GM21825 (cell line): ENCODE measurements around the gene SNX5.

ENCODE experiments used
- ATAC-seq: cut with Tn5 transposase; IDR thresholded peaks from one replicate; pipeline ENCODE4 v1.9.1; 2021; ENCODE audit warnings: mild to moderate bottlenecking, moderate library complexity; ENCODE audit not compliant: unreplicated experiment

SNX5 gene

DNA sequence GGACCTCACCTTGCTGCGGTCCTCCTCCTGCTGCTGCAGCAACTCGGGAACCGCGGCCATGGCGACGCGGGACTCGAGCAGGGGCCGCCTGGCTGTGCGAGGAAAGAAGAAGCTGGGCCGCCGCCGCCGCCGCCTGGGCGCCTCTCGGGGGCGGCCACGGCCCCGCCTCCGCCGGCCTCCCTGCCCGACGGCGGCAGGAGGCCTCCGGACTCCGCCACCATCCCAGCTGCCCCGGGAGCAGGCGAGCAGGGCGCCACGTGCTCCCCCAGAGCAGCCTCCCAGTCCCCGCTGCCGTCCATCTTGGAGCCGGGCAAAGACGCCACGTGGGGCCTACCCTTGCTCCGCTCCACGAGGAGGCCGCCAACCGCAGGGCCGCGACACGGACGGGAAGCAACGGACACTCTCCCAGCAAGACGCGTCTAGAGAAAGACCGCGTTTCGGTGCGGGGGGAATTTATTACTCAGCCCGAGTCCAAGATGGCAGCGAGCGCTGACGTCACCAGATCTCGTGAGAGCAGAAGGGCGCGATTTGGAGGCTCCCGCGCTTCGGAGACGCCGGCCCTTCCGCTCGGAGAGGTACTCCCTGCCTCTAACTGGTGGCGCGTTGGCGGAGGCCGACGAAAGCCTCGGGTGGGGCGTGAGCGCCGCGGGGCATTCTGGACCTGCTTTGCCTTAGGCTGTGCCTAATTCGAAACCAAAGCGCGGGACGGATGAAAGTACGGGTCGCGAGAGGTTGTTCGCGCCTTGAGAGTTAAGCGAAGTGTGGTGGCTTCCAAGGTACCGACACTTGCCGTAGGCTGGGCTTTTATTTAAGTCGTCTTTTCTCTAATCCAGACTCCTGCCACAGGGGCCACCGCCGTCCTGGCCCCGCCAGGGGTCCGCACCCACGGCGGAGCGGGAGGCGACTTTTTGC lies at the start of gene SNX5, which contains the start of gene MGME1:
TSS of gene SNX5 (minus strand) at position 429 of the 912 bp plus-strand sequence. CDS start at position 60, 369 bp downstream.
TSS of gene MGME1 (plus strand) at position 653 of the 912 bp plus-strand sequence. CDS start 842 bp downstream, outside the sequence.
- peak; percentile 72 for ATAC-seq

DNA sequence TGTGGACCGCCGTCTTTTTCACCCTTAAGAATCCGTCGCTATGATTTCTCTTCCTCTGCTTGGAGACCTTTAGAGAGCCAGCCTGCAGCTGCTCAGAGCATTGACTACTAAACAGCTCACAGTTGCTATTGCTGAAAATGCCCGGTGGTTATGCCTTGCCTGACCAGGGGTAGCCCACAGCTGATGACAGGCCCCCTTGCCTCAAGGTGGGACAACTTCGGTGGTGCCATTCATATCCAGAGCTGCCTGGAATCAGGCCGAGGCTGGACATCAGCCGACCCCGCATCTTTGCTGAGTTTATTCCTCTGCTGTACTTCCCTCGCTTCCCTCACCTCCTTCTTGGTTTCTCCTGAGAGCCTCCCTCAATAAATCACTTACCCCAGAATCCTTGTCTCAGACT lies 49.5 kb upstream of the SNX5 start:
- no peak for ATAC-seq

DNA sequence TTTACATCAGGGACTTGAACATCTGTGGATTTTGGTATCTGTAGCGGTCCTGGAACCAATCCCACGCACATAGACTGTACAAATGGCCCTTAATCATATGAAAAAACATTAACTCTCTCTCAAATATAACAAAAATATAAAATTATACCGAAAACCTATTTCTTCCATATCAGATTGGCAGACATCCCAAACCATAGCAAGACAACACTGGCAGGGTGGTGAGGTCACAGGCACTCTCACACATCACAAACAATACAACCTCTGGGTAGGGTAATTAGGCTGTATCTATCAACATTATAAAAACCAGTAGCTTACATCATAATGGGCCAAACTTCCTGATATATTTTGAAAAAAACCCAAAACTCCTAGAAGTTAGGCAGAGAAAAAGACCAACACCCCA lies 48.2 kb upstream of the SNX5 start:
- ATAC-seq = no peak

DNA sequence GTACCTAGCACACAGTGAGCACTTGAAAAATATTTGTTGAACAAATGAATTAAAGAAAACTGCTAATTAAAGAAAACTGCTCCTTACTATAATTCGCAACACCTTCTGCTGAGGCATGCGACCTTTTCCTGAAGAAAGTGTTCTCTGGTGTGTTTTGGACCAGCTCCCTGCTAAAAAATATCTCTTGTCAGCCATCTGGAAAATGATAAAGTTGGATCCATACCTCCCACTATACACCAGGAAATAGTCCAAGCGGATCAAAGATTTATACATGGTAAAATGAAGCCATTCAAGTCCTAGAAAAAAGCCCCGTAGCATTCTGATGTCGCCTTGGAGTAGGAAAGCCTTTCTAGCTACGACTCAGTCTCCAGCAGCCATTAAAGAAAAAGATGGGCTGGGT lies 45.8 kb upstream of the SNX5 start:
- no peak for ATAC-seq

DNA sequence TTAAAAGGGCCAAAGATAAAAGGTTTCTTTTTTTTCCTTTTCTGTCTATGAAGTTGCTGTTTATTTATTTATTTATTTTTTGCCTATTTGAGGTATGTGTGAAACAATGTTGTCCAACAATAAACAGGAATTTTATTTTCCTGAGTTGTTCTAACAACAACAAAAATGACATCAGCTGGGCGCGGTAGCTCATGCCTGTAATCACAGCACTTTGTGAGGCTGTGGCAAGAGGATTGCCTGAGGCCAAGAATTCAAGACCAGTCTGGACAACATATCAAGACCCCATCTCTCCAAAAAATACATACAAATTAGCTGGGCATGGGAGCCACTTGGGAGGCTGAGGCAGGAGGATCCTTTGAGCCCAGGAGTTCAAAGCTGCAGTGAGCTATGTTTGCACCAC lies 44.3 kb upstream of the SNX5 start:
- ATAC-seq = no peak

DNA sequence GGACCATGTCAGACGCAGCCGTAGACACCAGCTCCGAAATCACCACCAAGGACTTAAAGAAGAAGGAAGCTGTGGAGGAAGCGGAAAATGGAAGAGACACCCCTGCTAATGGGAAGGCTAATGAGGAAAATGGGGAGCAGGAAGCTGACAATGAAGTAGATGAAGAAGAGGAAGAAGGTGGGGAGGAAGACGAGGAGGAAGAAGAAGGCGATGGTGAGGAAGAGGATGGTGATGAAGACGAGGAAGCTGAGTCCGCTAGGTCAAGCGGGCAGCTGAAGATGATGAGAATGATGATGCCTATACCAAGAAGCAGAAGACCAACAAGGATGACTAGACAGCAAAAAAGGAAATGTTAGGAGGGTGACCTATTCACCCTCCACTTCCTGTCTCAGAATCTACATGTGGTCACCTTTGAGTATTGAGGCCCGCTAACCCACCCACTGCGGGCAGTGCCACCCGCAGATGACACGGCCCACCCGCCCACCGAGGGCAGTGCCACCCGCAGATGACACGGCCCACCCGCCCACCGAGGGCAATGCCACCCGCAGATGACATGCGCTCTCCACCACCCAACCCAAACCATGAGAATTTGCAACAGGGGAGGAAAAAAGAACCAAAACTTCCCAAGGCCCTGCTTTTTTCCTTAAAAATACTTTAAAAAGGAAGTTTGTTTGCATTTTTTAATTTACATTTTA lies 43.5 kb upstream of the SNX5 start:
- ATAC-seq = no peak

DNA sequence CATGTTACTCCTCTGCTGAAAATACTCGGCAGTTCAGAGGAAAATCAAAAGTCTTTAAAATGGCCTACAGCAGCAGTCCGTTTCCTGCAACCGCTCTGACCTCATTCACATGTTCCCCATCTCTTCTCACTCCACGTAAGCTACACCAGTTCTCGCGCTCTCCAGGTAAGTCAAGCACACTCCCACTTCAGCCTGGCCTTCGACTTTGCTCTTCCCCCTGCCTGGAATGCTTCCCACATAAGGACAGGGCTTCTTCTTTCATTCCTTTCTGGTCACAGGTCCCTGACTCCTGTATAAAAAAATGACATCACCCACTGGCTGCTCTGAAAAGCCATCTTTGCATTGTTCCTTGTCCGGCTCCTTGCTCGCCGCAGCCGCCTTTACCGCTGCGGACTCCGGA lies 42.9 kb upstream of the SNX5 start:
- ATAC-seq = no peak

DNA sequence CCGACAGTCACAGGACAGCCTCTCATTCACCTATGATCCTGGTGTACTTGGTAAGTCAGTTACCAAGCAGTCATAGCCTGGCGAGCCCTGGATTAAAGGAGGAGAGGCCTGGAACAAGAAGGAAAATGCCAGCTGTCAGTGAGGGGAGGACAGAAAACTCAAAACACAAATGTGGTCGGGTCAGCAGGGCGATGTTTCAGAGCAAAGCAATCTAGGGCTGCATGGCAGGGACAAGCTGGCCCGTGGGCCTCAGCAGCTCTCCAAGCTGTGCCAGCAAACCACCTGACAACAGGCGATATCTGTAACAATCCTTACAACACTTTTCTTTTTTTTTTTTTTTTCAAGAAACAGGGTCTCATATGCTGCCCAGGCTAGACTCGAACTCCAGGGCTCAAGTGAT lies 40.5 kb upstream of the SNX5 start:
- ATAC-seq = no peak

DNA sequence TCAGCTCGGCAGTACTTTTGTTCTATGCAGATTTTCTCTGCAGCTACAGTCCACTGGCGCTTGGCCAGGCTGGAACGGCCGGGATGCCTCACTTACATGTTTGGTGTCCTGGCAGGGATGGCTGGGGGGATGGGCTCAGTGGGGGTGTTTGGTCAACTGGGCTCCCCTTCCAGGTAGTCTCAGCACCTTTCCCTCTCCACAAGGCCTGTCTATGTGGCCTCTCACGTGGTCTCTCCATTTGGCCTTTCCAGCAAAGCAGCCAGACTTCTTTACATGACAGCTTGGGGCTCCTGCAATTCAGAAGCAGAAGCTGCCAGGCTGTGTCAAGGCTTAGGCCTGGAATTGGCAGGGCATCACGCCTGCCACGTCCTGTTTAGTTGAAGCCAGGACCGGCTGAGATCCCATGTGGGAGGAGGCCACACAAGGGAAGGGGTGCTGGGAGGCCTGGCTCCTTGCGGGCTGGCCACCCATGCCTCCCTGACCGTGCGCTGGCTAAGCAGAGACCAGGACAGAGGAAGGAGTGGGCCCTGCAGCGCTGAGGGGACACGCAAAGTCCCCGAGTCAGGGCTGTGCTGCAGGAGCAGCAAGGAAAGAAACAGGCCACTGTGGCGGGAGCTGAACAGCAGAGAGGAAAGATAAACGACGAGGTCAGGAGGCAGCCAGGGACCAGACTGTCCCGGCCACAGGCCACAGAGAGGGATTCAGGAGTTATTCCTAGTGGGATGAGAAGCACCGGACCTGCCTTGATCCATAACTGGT lies 39.1 kb upstream of the SNX5 start:
- ATAC-seq = no peak

DNA sequence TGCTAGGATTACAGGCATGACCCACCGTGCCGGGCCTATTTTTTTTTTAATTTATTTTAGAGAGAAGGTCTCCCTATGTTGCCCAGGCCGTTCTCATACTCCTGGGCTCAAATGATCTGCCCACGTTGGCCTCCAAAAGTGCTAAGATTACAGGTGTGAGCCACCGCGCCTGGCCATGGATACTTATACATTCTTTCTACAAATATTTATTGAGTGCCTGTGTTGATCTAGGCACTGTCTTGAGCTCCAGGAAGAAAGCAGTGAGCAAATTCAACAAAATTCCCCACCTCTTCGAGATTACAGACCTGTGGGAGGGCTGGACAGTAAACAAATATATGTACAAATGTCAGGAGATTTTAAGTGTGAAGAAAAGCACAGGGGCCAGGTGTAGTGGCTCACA lies 38.1 kb upstream of the SNX5 start:
- ATAC-seq = no peak

DNA sequence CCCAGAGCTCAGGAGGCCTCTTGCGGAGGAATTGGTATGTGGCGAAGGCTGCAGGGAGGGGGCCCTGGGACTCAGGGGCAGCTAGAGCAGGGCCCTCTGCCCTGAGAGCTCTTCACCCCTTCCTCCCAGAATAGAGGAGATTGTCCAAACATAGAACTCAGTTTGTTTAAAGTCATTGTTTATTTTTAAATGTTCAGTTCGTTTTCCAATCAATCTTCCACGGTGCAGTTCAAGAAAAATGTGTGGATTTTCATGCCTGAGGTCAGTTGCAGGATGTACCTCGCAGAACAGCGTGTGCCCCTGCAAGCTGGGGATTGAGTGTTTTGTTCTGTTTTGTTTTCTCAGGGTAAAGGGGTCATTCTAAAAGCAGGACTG lies 37.4 kb upstream of the SNX5 start:
- no peak for ATAC-seq

DNA sequence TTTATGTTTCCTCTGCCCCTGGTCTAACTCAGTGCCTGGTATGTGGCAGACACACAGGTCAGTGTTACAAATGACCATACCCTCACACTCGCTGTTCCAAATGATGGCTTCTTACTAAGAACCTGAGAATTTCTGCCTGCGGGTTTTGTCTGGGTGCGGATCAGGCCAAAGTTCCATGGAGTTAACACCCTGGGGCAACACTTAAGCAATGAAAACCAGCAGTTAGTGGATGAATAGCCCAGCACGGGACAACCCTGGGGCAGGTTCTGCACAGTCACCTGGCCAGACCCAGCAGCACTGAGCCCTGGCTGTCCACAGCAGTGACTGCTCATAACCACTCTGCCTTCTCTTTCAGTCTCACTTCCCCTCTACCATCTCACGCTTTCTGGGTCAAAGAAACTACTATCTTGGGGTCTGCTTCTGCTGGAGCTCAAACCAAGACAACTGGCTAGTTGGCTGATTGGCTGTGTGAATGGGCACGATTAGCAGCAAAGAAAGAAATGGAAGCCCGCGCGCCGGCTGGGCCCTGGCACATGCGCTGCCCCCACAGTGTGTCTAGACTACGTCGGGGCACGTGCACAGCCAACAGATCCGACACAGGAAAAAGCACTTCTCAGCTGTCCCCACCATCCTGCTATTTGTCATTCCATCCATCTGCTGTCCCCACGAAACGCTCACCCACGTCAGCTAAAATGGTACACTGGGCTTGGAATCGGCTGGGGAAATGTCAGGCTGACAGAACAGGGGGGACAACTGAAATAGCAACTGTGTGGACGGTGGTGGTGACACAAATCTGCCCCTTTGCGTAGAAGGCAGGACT lies 36.8 kb upstream of the SNX5 start:
- peak; percentile 95 for ATAC-seq

DNA sequence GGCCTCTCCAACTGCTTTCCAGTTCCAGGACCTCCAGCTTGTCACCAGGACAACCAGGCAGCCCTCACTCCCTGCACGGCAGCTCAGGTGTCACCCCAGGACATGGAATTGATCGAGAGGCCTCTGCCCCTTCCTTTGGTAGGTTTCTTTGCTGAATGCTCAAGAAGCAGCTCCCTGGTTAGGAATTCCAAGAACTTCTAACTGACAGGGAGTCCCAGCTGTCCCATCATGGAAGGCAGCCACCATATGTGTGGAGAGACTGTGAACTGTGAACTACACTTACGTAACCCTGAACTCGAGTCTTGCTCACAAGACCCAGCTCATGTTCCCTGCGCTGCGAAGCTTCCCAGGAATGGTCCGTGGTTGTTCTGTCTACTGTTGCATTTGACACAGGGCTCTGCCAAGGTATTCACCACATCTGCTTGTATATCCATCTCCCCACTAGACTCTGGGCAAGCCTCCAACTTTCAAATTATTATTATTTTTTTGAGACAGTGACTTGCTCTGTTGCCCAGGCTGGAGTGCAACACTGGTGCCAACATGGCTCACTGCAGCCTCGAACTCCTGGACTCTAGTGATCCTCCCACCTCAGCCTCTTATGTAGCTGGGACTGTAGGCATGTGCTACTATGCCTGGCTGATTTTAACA lies 35.9 kb upstream of the SNX5 start:
- no peak for ATAC-seq

DNA sequence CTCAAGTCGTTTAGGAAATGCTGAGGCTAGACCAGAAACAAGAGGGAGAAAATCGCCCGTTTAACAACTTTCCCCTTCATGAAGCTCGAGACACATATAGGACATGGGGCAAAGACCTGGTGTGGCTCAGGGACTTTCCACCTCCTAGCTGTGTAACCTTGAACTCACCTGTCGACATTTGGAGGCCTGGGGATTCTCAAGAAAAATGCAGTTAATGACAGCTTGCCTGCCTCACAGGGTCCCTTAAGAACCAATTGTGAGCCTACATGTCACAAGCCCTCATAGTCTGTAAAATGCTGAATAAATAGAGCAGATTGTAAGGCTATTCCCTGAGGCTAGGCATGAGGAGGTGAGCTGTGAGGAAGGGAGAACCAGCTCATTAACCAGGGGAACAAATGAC lies 35.3 kb upstream of the SNX5 start:
- ATAC-seq = no peak

DNA sequence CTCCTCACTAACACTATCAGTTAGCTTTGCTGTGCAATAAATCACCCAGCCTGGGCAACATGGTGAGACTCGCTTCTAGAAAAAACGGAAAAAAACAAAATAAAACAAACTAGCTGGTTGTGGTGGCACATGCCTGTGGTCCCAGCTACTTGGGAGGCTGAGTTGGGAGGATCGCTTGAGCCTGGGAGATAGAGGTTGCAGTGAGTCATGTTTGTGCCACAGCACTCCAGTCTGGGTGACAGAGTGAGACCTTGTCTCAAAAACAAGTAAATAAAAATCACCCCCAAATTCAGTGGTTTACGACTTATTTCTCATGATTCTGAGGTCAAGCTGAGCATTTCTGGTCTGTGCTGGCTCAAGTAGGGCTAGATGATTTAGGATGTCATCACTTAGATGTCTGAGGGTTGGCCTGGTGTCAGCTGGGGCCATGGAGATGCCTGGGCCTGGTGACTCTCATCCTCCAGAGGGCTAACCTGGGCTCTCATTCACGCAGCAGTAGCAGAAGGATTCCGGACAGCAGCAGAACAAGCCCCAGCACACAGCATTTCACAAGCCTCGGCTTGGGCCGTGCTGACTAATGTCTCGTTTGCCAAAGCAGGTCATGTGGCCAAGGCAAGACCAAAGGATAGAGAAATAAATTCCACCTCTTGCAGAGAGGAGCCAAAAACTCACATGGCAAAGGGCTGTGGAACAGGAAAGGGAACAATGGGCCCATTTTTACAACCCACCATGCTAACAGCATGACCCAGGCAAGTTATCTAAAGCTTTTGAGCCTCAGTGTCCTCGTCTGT lies 32.7 kb upstream of the SNX5 start:
- no peak for ATAC-seq

DNA sequence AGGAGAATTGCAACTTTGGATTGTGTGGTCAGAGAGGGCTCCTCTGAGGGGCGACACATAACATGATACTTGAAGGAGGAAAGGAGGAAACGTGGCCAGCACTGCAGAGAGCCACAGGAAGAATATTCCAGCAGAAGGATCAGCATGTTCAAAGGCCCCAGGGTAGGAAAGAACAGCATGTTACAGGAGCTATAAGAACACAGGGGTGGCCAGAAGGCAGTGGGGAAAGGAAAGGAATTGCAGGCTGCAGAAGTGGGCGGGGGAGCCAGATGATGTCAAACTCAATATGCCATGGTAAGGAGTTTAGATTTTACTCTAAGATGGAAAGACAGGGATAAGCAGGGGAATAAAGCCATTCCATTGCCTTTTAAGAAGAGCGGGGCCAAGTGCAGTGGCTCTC lies 31.0 kb upstream of the SNX5 start:
- ATAC-seq = no peak

DNA sequence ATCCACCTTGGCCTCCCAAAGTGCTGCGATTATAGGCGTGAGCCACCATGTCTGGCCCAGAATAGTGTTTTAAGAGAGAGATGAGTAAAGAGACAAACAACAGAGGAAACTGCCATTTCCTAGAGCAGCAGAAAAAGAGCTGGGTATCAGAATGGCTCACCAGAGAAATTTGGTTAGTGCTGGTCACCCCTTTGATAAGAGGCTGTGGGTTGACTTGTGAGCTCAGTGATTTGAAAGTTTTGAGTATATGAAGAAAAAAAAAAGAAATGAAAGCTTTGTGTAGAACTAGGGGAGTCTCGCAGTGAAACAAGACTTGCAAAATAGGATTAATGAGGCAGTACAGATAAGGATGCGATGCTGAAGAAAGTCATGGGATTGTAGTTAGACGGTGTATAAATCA lies 29.9 kb upstream of the SNX5 start:
- no peak for ATAC-seq

DNA sequence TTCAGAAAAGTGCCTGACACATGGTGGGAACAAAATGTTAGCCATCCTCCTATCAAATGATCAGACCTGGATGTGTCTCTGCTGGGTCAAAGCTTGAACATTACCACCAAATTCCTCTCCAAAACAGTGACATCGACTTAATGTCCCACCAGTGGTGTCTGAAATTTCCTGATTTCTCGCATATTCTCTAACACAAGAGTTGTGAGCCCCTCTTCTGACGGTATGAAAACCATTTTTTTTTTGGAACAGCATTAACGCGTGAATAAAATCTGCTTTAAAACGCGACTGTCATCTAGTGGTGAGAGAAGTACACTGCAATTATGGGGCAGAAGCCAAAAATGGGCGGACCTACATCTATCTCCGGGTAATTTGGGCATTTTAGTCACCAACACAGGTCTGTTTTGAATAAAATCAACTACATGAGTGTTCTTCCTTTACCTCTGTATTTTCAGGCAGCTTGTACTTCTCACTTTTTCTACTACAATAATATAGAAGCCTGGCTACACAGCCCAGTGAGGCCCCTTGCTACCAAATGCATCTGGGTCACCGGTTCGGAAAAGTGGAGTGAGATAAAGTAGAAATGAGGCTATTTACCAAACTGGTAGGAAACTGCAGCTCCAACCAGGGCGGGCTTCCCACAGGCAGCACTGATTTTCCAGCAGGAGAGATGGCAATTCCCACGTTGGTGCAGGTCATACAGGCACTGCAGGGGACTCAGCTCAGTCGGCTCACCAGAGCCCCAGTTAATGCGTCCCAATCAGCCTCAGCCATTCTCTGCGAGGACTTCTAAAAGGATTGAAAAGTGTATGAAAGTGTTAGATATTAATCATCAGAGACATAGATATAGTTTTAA lies 27.6 kb upstream of the SNX5 start:
- ATAC-seq = no peak
